T-helper 1 cell treated with Interleukin-12 subunit alpha and Interleukin-12 subunit beta and Interleukin-4 antibody, amounts not matched to agents 30 μg/mL and 1 μg/mL, for 36 hours (primary cell): ENCODE results near the gene COL6A5.

Experiments used
- H3K27ac Mint-ChIP-seq: one replicate; pipeline ENCODE4 v1.8.0; 2021; ENCODE audit warnings: mild to moderate bottlenecking, mixed read lengths
- H3K27me3 Mint-ChIP-seq: one replicate; pipeline ENCODE4 v1.8.0; 2021; ENCODE audit warnings: low read depth, mixed read lengths
- H3K36me3 Mint-ChIP-seq: one replicate; pipeline ENCODE4 v1.8.0; 2021; ENCODE audit warnings: low read depth, mixed read lengths
- H3K4me1 Mint-ChIP-seq: one replicate; pipeline ENCODE4 v1.8.0; 2021; ENCODE audit warnings: low read depth, mixed read lengths
- H3K4me3 Mint-ChIP-seq: one replicate; pipeline ENCODE4 v1.8.0; 2021; ENCODE audit warnings: mild to moderate bottlenecking, moderate library complexity, mixed read lengths
- H3K9me3 Mint-ChIP-seq: one replicate; pipeline ENCODE4 v1.8.0; 2021; ENCODE audit warnings: mixed read lengths

The COL6A5 gene

GRCh38 chr3:130491431-130491830, 146.0 kb downstream of the COL6A5 start:
- H3K4me1 Mint-ChIP-seq = no peaks in the 10 kb centered on the region
- no peak overlapping the region for H3K27ac Mint-ChIP-seq

GRCh38 chr3:130504701-130505100, 159.2 kb downstream of the COL6A5 start:
- H3K4me3 Mint-ChIP-seq = no peak overlapping the region
- H3K9me3 Mint-ChIP-seq = no peaks in the 10 kb centered on the region
- H3K4me1 Mint-ChIP-seq = no peaks in the 10 kb centered on the region
- H3K36me3 Mint-ChIP-seq = no peaks in the 10 kb centered on the region
- H3K27ac Mint-ChIP-seq = no peak overlapping the region
- no peaks in the 10 kb centered on the region for H3K27me3 Mint-ChIP-seq

More at GRCh38 chr3:130491431-130491830, 146.0 kb downstream of the COL6A5 start:
- Mint-ChIP-seq H3K4me3 (no peak overlapping the region), H3K36me3 (no peaks in the 10 kb centered on the region), H3K27me3 (peaks cover 4% of the 10 kb centered on the region), H3K9me3 (no peaks in the 10 kb centered on the region)

GRCh38 chr3:130506031-130506430, 160.6 kb downstream of the COL6A5 start:
- H3K4me3 Mint-ChIP-seq = no peak overlapping the region
- no peak overlapping the region for H3K27ac Mint-ChIP-seq
- H3K4me1 Mint-ChIP-seq = no peaks in the 10 kb centered on the region

GRCh38 chr3:130507746-130508145, 162.3 kb downstream of the COL6A5 start:
- Mint-ChIP-seq H3K4me3 (no peak overlapping the region), H3K36me3 (no peaks in the 10 kb centered on the region), H3K27me3 (peaks cover 5% of the 10 kb centered on the region), H3K27ac (no peak overlapping the region), H3K9me3 (no peaks in the 10 kb centered on the region), H3K4me1 (no peaks in the 10 kb centered on the region)

More at GRCh38 chr3:130506031-130506430, 160.6 kb downstream of the COL6A5 start:
- no peaks in the 10 kb centered on the region for H3K9me3 Mint-ChIP-seq
- no peaks in the 10 kb centered on the region for H3K36me3 Mint-ChIP-seq
- peaks cover 3% of the 10 kb centered on the region for H3K27me3 Mint-ChIP-seq

GRCh38 chr3:130509008-130509407, 163.5 kb downstream of the COL6A5 start:
- Mint-ChIP-seq H3K4me1 (no peaks in the 10 kb centered on the region), H3K9me3 (no peaks in the 10 kb centered on the region), H3K27me3 (peaks cover 6% of the 10 kb centered on the region), H3K36me3 (no peaks in the 10 kb centered on the region), H3K27ac (no peak overlapping the region), H3K4me3 (no peak overlapping the region)

GRCh38 chr3:130514681-130515080, 169.2 kb downstream of the COL6A5 start:
- Mint-ChIP-seq H3K27me3 (peaks cover 33% of the 10 kb centered on the region), H3K4me1 (no peaks in the 10 kb centered on the region), H3K4me3 (no peak overlapping the region), H3K27ac (no peak overlapping the region), H3K36me3 (no peaks in the 10 kb centered on the region), H3K9me3 (no peaks in the 10 kb centered on the region)

GRCh38 chr3:130515755-130516154, 170.3 kb downstream of the COL6A5 start:
- no peak overlapping the region for H3K27ac Mint-ChIP-seq
- H3K36me3 Mint-ChIP-seq = no peaks in the 10 kb centered on the region
- H3K27me3 Mint-ChIP-seq = peaks cover 32% of the 10 kb centered on the region
- no peak overlapping the region for H3K4me3 Mint-ChIP-seq
- no peaks in the 10 kb centered on the region for H3K4me1 Mint-ChIP-seq
- H3K9me3 Mint-ChIP-seq = no peaks in the 10 kb centered on the region

GRCh38 chr3:130516645-130517512, 171.4 kb downstream of the COL6A5 start, which contains the start of gene COL6A6:
Gene COL6A6, plus strand, starts transcription at chr3:130517177. Its CDS starts 43,188 bp downstream, at chr3:130560365.
- Mint-ChIP-seq H3K27ac (no peak within 1 kb of the TSS), H3K4me3 (no peak within 1 kb of the TSS), H3K9me3 (no peaks in the 10 kb centered on the region), H3K36me3 (no peaks in the 10 kb centered on the region), H3K4me1 (no peaks in the 10 kb centered on the region), H3K27me3 (peaks cover 29% of the 10 kb centered on the region)

GRCh38 chr3:130517602-130518001, 172.1 kb downstream of the COL6A5 start:
- Mint-ChIP-seq H3K36me3 (no peaks in the 10 kb centered on the region), H3K27me3 (peaks cover 32% of the 10 kb centered on the region), H3K4me1 (no peaks in the 10 kb centered on the region), H3K4me3 (no peak overlapping the region), H3K9me3 (no peaks in the 10 kb centered on the region), H3K27ac (no peak overlapping the region)

- Mint-ChIP-seq H3K36me3 (no peaks in the 10 kb centered on the region), H3K4me3 (no peak overlapping the region), H3K27ac (no peak overlapping the region), H3K9me3 (no peaks in the 10 kb centered on the region), H3K4me1 (no peaks in the 10 kb centered on the region), H3K27me3 (peaks cover 35% of the 10 kb centered on the region)
These were observed 174.3 kb downstream of the COL6A5 start for GRCh38 chr3:130519754-130520153.

GRCh38 chr3:130522399-130522798, 176.9 kb downstream of the COL6A5 start:
- Mint-ChIP-seq H3K36me3 (no peaks in the 10 kb centered on the region), H3K4me3 (no peak overlapping the region), H3K27ac (no peak overlapping the region), H3K27me3 (peaks cover 31% of the 10 kb centered on the region), H3K9me3 (no peaks in the 10 kb centered on the region), H3K4me1 (no peaks in the 10 kb centered on the region)

GRCh38 chr3:130527426-130527825, 182.0 kb downstream of the COL6A5 start:
- H3K36me3 Mint-ChIP-seq = no peaks in the 10 kb centered on the region
- H3K27ac Mint-ChIP-seq = no peak overlapping the region
- H3K27me3 Mint-ChIP-seq = peaks cover 20% of the 10 kb centered on the region
- no peak overlapping the region for H3K4me3 Mint-ChIP-seq
- H3K9me3 Mint-ChIP-seq = no peaks in the 10 kb centered on the region
- peaks cover 4% of the 10 kb centered on the region for H3K4me1 Mint-ChIP-seq

- Mint-ChIP-seq H3K9me3 (no peaks in the 10 kb centered on the region), H3K4me3 (no peak overlapping the region), H3K27ac (no peak overlapping the region), H3K4me1 (peaks cover 4% of the 10 kb centered on the region), H3K36me3 (no peaks in the 10 kb centered on the region), H3K27me3 (peaks cover 14% of the 10 kb centered on the region)
These were observed 182.6 kb downstream of the COL6A5 start for GRCh38 chr3:130528120-130528519.

- Mint-ChIP-seq H3K36me3 (no peaks in the 10 kb centered on the region), H3K4me1 (peaks cover 4% of the 10 kb centered on the region), H3K9me3 (no peaks in the 10 kb centered on the region), H3K27me3 (peaks cover 10% of the 10 kb centered on the region), H3K27ac (no peak overlapping the region), H3K4me3 (no peak overlapping the region)
These were observed 184.2 kb downstream of the COL6A5 start for GRCh38 chr3:130529486-130530215.

GRCh38 chr3:130533247-130533646, 187.8 kb downstream of the COL6A5 start:
- no peak overlapping the region for H3K4me3 Mint-ChIP-seq
- H3K27me3 Mint-ChIP-seq = no peaks in the 10 kb centered on the region
- H3K4me1 Mint-ChIP-seq = peaks cover 4% of the 10 kb centered on the region
- no peak overlapping the region for H3K27ac Mint-ChIP-seq
- H3K36me3 Mint-ChIP-seq = no peaks in the 10 kb centered on the region
- no peaks in the 10 kb centered on the region for H3K9me3 Mint-ChIP-seq
